A549 (cell line): ENCODE measurements around the gene TRDMT1.

ENCODE experiments used
- CBX2 ChIP-seq: fragments of 200-600 bp; sonication (generic); IDR thresholded peaks from 2 replicates; pipeline ENCODE4 v1.6.1; 2016; ENCODE audit warnings: low read depth, mild to moderate bottlenecking, borderline replicate concordance
- EHMT2 ChIP-seq: fragments of 200-600 bp; sonication (generic); IDR thresholded peaks from 2 replicates; pipeline ENCODE4 v1.6.1; 2016; ENCODE audit warnings: antibody characterized with exemption, low read depth, mild to moderate bottlenecking, moderate library complexity
- MYC ChIP-seq: IDR thresholded peaks from 2 replicates; pipeline ENCODE4 v1.6.1; 2012; ENCODE audit warnings: mild to moderate bottlenecking, inconsistent platforms, low read length, improper control_type of control experiment, borderline replicate concordance
- POLR2A ChIP-seq: IDR thresholded peaks from 2 replicates; pipeline ENCODE4 v1.6.1; 2012; ENCODE audit warnings: mild to moderate bottlenecking, low read length
- RARB ChIP-seq: fragments of 250-450 bp; sonication (Bioruptor Pico); IDR thresholded peaks from 2 replicates; pipeline ENCODE4 v1.8.0; 2021; ENCODE audit warnings: mild to moderate bottlenecking, moderate library complexity
- RCOR1 ChIP-seq: fragments of 150-350 bp; IDR thresholded peaks from 2 replicates; pipeline ENCODE4 v1.6.1; 2014; ENCODE audit warnings: antibody characterized with exemption, low read length, low read depth
- ZC3H11A ChIP-seq: fragments of 450-650 bp; IDR thresholded peaks from 2 replicates; pipeline ENCODE4 v1.6.1; 2014; ENCODE audit warnings: antibody characterized with exemption, mild to moderate bottlenecking
- TF ChIP-seq, protein P1 (sequence below): fragments of >200 bp; sonication (Bioruptor Twin); formaldehyde crosslinking; IDR thresholded peaks from 3 replicates; pipeline ENCODE4 v1.5.1; 2016
- TF ChIP-seq, protein P2 (sequence below): fragments of 450-650 bp; IDR thresholded peaks from 2 replicates; pipeline ENCODE4 v1.6.1; 2014; ENCODE audit warnings: antibody characterized with exemption
- TF ChIP-seq, protein P3 (sequence below): IDR thresholded peaks from 2 replicates; pipeline ENCODE4 v1.6.1; 2012
- TF ChIP-seq, protein P4 (sequence below): fragments of >200 bp; sonication (Bioruptor Twin); formaldehyde crosslinking; IDR thresholded peaks from 3 replicates; pipeline ENCODE4 v1.6.1; 2016
- TF ChIP-seq, protein P5 (sequence below): fragments of 200-600 bp; sonication (generic); IDR thresholded peaks from 2 replicates; pipeline ENCODE4 v1.6.1; 2016; ENCODE audit warnings: antibody characterized with exemption, mild to moderate bottlenecking, moderate library complexity

DNA sequence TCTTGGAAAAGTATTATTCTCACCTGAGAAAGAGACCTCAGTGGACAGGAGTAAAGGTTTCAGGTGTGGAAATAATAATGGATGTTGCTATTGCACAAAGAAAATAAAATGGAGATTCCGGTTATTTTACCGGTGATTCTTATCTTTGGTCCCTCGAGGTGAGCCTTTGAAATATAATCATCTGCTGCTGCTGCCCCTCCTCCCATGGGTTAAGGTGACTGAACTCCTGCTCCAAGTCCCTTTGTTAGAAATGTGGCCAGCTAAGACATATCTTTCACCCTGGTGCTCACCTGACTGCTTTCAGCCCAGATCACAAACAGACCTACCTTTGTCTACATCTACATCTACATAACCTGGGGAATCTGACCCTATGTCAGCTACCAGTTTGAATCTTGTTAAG, 77.5 kb downstream of the TRDMT1 start:
- no peak for TF ChIP-seq ZC3H11A
- TF ChIP-seq, protein P1, sequence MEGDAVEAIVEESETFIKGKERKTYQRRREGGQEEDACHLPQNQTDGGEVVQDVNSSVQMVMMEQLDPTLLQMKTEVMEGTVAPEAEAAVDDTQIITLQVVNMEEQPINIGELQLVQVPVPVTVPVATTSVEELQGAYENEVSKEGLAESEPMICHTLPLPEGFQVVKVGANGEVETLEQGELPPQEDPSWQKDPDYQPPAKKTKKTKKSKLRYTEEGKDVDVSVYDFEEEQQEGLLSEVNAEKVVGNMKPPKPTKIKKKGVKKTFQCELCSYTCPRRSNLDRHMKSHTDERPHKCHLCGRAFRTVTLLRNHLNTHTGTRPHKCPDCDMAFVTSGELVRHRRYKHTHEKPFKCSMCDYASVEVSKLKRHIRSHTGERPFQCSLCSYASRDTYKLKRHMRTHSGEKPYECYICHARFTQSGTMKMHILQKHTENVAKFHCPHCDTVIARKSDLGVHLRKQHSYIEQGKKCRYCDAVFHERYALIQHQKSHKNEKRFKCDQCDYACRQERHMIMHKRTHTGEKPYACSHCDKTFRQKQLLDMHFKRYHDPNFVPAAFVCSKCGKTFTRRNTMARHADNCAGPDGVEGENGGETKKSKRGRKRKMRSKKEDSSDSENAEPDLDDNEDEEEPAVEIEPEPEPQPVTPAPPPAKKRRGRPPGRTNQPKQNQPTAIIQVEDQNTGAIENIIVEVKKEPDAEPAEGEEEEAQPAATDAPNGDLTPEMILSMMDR: no peak
- TF ChIP-seq RARB (CRISPR knock-in tag): no peak
- no peak for TF ChIP-seq RCOR1
- TF ChIP-seq, protein P2, sequence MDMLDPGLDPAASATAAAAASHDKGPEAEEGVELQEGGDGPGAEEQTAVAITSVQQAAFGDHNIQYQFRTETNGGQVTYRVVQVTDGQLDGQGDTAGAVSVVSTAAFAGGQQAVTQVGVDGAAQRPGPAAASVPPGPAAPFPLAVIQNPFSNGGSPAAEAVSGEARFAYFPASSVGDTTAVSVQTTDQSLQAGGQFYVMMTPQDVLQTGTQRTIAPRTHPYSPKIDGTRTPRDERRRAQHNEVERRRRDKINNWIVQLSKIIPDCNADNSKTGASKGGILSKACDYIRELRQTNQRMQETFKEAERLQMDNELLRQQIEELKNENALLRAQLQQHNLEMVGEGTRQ: no peak
- TF ChIP-seq, protein P3, sequence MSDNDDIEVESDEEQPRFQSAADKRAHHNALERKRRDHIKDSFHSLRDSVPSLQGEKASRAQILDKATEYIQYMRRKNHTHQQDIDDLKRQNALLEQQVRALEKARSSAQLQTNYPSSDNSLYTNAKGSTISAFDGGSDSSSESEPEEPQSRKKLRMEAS: no peak
- TF ChIP-seq CBX2: no peak
- no peak for TF ChIP-seq POLR2A
- TF ChIP-seq, protein P4, sequence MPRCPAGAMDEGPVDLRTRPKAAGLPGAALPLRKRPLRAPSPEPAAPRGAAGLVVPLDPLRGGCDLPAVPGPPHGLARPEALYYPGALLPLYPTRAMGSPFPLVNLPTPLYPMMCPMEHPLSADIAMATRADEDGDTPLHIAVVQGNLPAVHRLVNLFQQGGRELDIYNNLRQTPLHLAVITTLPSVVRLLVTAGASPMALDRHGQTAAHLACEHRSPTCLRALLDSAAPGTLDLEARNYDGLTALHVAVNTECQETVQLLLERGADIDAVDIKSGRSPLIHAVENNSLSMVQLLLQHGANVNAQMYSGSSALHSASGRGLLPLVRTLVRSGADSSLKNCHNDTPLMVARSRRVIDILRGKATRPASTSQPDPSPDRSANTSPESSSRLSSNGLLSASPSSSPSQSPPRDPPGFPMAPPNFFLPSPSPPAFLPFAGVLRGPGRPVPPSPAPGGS: no peak
- TF ChIP-seq EHMT2: no peak
- TF ChIP-seq MYC: no peak
- TF ChIP-seq, protein P5, sequence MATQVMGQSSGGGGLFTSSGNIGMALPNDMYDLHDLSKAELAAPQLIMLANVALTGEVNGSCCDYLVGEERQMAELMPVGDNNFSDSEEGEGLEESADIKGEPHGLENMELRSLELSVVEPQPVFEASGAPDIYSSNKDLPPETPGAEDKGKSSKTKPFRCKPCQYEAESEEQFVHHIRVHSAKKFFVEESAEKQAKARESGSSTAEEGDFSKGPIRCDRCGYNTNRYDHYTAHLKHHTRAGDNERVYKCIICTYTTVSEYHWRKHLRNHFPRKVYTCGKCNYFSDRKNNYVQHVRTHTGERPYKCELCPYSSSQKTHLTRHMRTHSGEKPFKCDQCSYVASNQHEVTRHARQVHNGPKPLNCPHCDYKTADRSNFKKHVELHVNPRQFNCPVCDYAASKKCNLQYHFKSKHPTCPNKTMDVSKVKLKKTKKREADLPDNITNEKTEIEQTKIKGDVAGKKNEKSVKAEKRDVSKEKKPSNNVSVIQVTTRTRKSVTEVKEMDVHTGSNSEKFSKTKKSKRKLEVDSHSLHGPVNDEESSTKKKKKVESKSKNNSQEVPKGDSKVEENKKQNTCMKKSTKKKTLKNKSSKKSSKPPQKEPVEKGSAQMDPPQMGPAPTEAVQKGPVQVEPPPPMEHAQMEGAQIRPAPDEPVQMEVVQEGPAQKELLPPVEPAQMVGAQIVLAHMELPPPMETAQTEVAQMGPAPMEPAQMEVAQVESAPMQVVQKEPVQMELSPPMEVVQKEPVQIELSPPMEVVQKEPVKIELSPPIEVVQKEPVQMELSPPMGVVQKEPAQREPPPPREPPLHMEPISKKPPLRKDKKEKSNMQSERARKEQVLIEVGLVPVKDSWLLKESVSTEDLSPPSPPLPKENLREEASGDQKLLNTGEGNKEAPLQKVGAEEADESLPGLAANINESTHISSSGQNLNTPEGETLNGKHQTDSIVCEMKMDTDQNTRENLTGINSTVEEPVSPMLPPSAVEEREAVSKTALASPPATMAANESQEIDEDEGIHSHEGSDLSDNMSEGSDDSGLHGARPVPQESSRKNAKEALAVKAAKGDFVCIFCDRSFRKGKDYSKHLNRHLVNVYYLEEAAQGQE: no peak
